HG03045 (cell line): ENCODE measurements around the gene ZNF76.
A peak's percentile ranks its signal among the peaks of the same experiment; 100 is the strongest.

Experiments used
- ATAC-seq: cut with Tn5 transposase; IDR thresholded peaks from one replicate; pipeline ENCODE4 v1.9.1; 2021; ENCODE audit warnings: mild to moderate bottlenecking, moderate library complexity; ENCODE audit not compliant: unreplicated experiment

ZNF76 gene

GRCh38 chr6:35259194-35259947, at the start of gene ZNF76:
Gene ZNF76 (plus strand): TSS chr6:35259735. CDS start chr6:35281152, 21,417 bp downstream.
- peak; percentile 85 for ATAC-seq

GRCh38 chr6:35213298-35213791, 46.2 kb upstream of the ZNF76 start:
- ATAC-seq: no peak

GRCh38 chr6:35213824-35214756, 45.4 kb upstream of the ZNF76 start, which contains the start of gene SCUBE3:
Gene SCUBE3 (plus strand): TSS chr6:35213956. CDS start chr6:35214419, 463 bp downstream.
- ATAC-seq: no peak

- no peak for ATAC-seq
Measured at GRCh38 chr6:35214869-35215664, 44.5 kb upstream of the ZNF76 start.

- ATAC-seq: no peak
Measured at GRCh38 chr6:35215665-35216411, 43.7 kb upstream of the ZNF76 start.

- ATAC-seq: no peak
Measured at GRCh38 chr6:35216412-35216732, 43.2 kb upstream of the ZNF76 start.

- no peak for ATAC-seq
Measured at GRCh38 chr6:35216851-35217811, 42.4 kb upstream of the ZNF76 start.

GRCh38 chr6:35218021-35218420, 41.5 kb upstream of the ZNF76 start:
- ATAC-seq: no peak

GRCh38 chr6:35218456-35218855, 41.1 kb upstream of the ZNF76 start:
- ATAC-seq: no peak

- no peak for ATAC-seq
Measured at GRCh38 chr6:35219683-35220326, 39.7 kb upstream of the ZNF76 start.

- ATAC-seq: no peak
Measured at GRCh38 chr6:35220711-35221110, 38.8 kb upstream of the ZNF76 start.

- ATAC-seq: no peak
Measured at GRCh38 chr6:35223396-35223795, 36.1 kb upstream of the ZNF76 start.

GRCh38 chr6:35224720-35225119, 34.8 kb upstream of the ZNF76 start:
- ATAC-seq: no peak

- no peak for ATAC-seq
Measured at GRCh38 chr6:35228481-35228880, 31.1 kb upstream of the ZNF76 start.

- ATAC-seq: no peak
Measured at GRCh38 chr6:35229304-35229703, 30.2 kb upstream of the ZNF76 start.

GRCh38 chr6:35230498-35230897, 29.0 kb upstream of the ZNF76 start:
- ATAC-seq: no peak

GRCh38 chr6:35230950-35231349, 28.6 kb upstream of the ZNF76 start:
- no peak for ATAC-seq

GRCh38 chr6:35231563-35231962, 28.0 kb upstream of the ZNF76 start:
- ATAC-seq: no peak

- ATAC-seq: no peak
Measured at GRCh38 chr6:35234901-35235300, 24.6 kb upstream of the ZNF76 start.
